T-cell (primary cell): ENCODE results near the gene CHTF18. TPM values are rescaled to one million over a fixed set of nuclear protein-coding genes. Genes with fewer than 3 reads are reported as not detected.
A peak's percentile ranks its signal among the peaks of the same experiment; 100 is the strongest.

Source experiments
- ATAC-seq, 4 experiments: fragments of 200-7000 bp in 3 of 4; fragments of 150-1000 bp in 1 of 4; cut with Tn5 transposase; replicated peaks in 1 of 4; 1 replicate in 3 of 4; 2 replicates in 1 of 4; pipeline ENCODE4 v1.10.0; 2021; ENCODE audit warnings: moderate library complexity in 3 of 4, mild to moderate bottlenecking in 2 of 4, moderate number of reproducible peaks in 1 of 4
- CTCF ChIA-PET, 2 donors: fragments of 300-600 bp; sonication (Branson Sonifier 250); formaldehyde crosslinking; loops; one replicate each; lab custom pipeline; 2022; ENCODE audit warnings: antibody characterized with exemption in 2 of 2; lab: Charles Lee
- POLR2A ChIA-PET, 2 donors: fragments of 300-600 bp; sonication (Branson Sonifier 250); formaldehyde crosslinking; loops; one replicate each; lab custom pipeline; 2022; ENCODE audit warnings: antibody characterized with exemption in 2 of 2; lab: Charles Lee
- DNase-seq, 35 experiments: peaks; one replicate each; pipeline versions ENCODE4 v3.0.0 to v3.0.0-alpha.2; 2013 to 2023
- H3K27ac ChIP-seq: one replicate; pipeline ENCODE4 v1.5.1; 2013; ENCODE audit warnings: low read length
- H3K27me3 ChIP-seq, 2 experiments: replicated peaks in 1 of 2; 1 replicate in 1 of 2; 2 replicates in 1 of 2; pipeline versions ENCODE4 v1.6.1 to v1.7.0; 2013; ENCODE audit warnings: low read length in 1 of 2, mixed read lengths in 1 of 2; ENCODE audit not compliant: control insufficient read depth in 2 of 2, insufficient read depth in 2 of 2; ENCODE audit errors: extremely low read depth in 1 of 2
- H3K36me3 ChIP-seq, 2 donors: 1 replicate in 1 of 2; 2 replicates in 1 of 2; pipeline versions ENCODE4 v1.6.1 to v1.7.0; 2013; ENCODE audit warnings: low read length in 1 of 2; ENCODE audit not compliant: control insufficient read depth in 2 of 2, insufficient read depth in 1 of 2; ENCODE audit errors: extremely low read depth in 1 of 2
- H3K4me1 ChIP-seq, 2 experiments: 1 replicate in 1 of 2; 2 replicates in 1 of 2; pipeline versions ENCODE4 v1.6.1 to v1.7.0; 2013; ENCODE audit warnings: low read length in 2 of 2, mixed read lengths in 1 of 2; ENCODE audit not compliant: insufficient read depth in 2 of 2, control insufficient read depth in 1 of 2; ENCODE audit errors: extremely low read depth in 1 of 2
- H3K4me3 ChIP-seq, 2 donors: 1 replicate in 1 of 2; 2 replicates in 1 of 2; pipeline versions ENCODE4 v1.5.1 to v1.7.0; 2013; ENCODE audit warnings: mild to moderate bottlenecking in 2 of 2, low read length in 1 of 2, moderate library complexity in 1 of 2; ENCODE audit not compliant: control insufficient read depth in 1 of 2; ENCODE audit errors: extremely low read depth in 1 of 2
- H3K9me3 ChIP-seq: 2 replicates; pipeline ENCODE4 v1.7.0; 2013
- H3K27ac Mint-ChIP-seq, 2 donors: one replicate each; pipeline ENCODE4 v1.8.0; 2020 to 2021; ENCODE audit warnings: mild to moderate bottlenecking in 2 of 2, mixed read lengths in 2 of 2
- H3K27me3 Mint-ChIP-seq, 2 donors: one replicate each; pipeline ENCODE4 v1.8.0; 2021 to 2022; ENCODE audit warnings: mixed read lengths in 2 of 2
- H3K36me3 Mint-ChIP-seq: one replicate; pipeline ENCODE4 v1.8.0; 2021; ENCODE audit warnings: mixed read lengths
- H3K4me1 Mint-ChIP-seq, 3 donors: one replicate each; pipeline ENCODE4 v1.8.0; 2020 to 2022; ENCODE audit warnings: mixed read lengths in 3 of 3, mild to moderate bottlenecking in 1 of 3
- H3K4me3 Mint-ChIP-seq, 3 donors: one replicate each; pipeline ENCODE4 v1.8.0; 2020 to 2022; ENCODE audit warnings: mild to moderate bottlenecking in 3 of 3, mixed read lengths in 3 of 3, moderate library complexity in 3 of 3
- H3K9me3 Mint-ChIP-seq, 3 donors: one replicate each; pipeline ENCODE4 v1.8.0; 2020 to 2022; ENCODE audit warnings: mixed read lengths in 3 of 3
- WGBS: methylation state at CpG from one replicate; pipeline ENCODE4 v1.1.5; 2013; ENCODE audit warnings: missing lambda C conversion rate; ENCODE audit not compliant: insufficient coverage; 5-methylcytosine and 5-hydroxymethylcytosine counted together
- total RNA-seq, 35 experiments: library from RNA in 6 of 35; stranded (reverse) in 6 of 35; fragments of 120-200 nt in 1 of 35; gene quantifications; one replicate each; pipeline versions ENCODE4 v1.2.1 to v1.2.4 and lab custom pipeline; 2013 to 2026

The CHTF18 gene
- total RNA-seq, 5 donors from 2014 or later (not counting 1 experiment from before 2014, with no cell fraction given) = 29.6 to 73.2 (median 49.5) TPM

GRCh38 chr16:794091-794822 lies 5.8 kb downstream of the CHTF18 start:
- ATAC-seq = no peak
- Mint-ChIP-seq H3K27me3 (peaks cover 0 to 7% of the 10 kb centered on the region in 2 donors), H3K4me3 (no peak overlapping the region), H3K36me3 (peaks cover 6% of the 10 kb centered on the region), H3K4me1 (peaks cover 0 to 4% (median 0%) of the 10 kb centered on the region in 3 donors), H3K27ac (no peak overlapping the region), H3K9me3 (no peaks in the 10 kb centered on the region)
- Histone ChIP-seq H3K9me3 (no peaks in the 10 kb centered on the region), H3K36me3 (peaks cover 0 to 9% of the 10 kb centered on the region in 2 donors), H3K4me3 (no peak overlapping the region), H3K4me1 (peaks cover 0 to 4% of the 10 kb centered on the region in 2 experiments), H3K27ac (no peak overlapping the region), H3K27me3 (peaks cover 0 to 18% of the 10 kb centered on the region in 2 experiments)
- CTCF ChIA-PET = no interaction called here
- POLR2A ChIA-PET = interaction anchor here in 1 of 2 donors (0.6 kb wide), 1 partner anchor 1032 kb away, joined by 3 read pairs; the partner anchor contains the start of gene HAGH
- no peak for DNase-seq
- 91% methylated on average over 37 of the region's 40 CpGs for WGBS

GRCh38 chr16:794853-795466 lies 6.5 kb downstream of the CHTF18 start:
- DNase-seq = no peak
- Mint-ChIP-seq H3K9me3 (no peaks in the 10 kb centered on the region), H3K27ac (no peak overlapping the region), H3K27me3 (peaks cover 0 to 7% of the 10 kb centered on the region in 2 donors), H3K4me3 (no peak overlapping the region), H3K4me1 (peaks cover 0 to 2% (median 0%) of the 10 kb centered on the region in 3 donors), H3K36me3 (peaks cover 6% of the 10 kb centered on the region)
- ChIA-PET POLR2A (no interaction called here), CTCF (no interaction called here)
- H3K27me3 ChIP-seq = peaks cover 0 to 25% of the 10 kb centered on the region in 2 experiments
- peaks cover 0 to 9% of the 10 kb centered on the region in 2 donors for H3K36me3 ChIP-seq
- H3K9me3 ChIP-seq = no peaks in the 10 kb centered on the region
- H3K4me3 ChIP-seq = no peak overlapping the region
- H3K4me1 ChIP-seq = no peaks in the 10 kb centered on the region
- no peak overlapping the region for H3K27ac ChIP-seq
- ATAC-seq = no peak
- 90% methylated on average over 20 of the region's 31 CpGs for WGBS

DNA sequence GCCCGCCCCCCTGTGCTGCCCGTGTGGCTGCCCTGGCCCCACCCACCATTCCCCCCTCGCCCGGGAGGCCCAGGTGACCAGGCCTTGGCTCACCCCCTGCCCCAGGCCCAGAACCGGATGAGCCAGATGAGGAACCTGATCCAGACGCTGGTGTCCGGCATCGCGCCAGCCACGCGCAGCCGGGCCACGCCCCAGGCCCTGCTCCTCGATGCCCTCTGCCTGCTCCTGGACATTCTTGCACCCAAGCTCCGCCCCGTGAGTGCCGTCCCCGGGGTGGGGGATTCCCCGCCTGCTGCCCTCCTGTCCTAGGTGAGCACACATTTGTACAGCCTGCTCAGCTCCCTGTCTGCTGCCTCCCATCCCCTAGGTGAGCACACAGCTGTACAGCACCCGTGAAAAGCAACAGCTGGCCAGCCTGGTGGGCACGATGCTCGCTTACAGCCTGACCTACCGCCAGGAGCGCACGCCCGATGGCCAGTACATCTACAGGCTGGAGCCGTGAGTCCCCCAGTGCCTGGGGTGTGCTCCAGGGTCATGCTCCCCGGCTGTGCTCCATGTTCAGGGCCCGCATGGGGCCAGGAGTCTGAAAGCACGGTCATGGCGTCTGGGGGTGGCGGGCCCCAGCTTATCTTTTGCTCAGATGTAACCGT lies 7.3 kb downstream of the CHTF18 start:
- no peak overlapping the region for H3K27ac ChIP-seq
- DNase-seq (no peak), ATAC-seq (no peak)
- peaks cover 0 to 3% of the 10 kb centered on the region in 2 experiments for H3K4me1 ChIP-seq
- H3K9me3 Mint-ChIP-seq = no peaks in the 10 kb centered on the region
- WGBS = 86% methylated on average over 31 of the region's 33 CpGs
- no peak overlapping the region for H3K4me3 ChIP-seq
- ChIA-PET POLR2A (no interaction called here), CTCF (no interaction called here)
- H3K4me3 Mint-ChIP-seq = no peak overlapping the region
- peaks cover 6% of the 10 kb centered on the region for H3K36me3 Mint-ChIP-seq
- peaks cover 0 to 7% of the 10 kb centered on the region in 2 donors for H3K27me3 Mint-ChIP-seq
- peaks cover 0 to 9% of the 10 kb centered on the region in 2 donors for H3K36me3 ChIP-seq
- peaks cover 0 to 32% of the 10 kb centered on the region in 2 experiments for H3K27me3 ChIP-seq
- H3K4me1 Mint-ChIP-seq = peaks cover 0 to 2% (median 0%) of the 10 kb centered on the region in 3 donors
- no peaks in the 10 kb centered on the region for H3K9me3 ChIP-seq
- H3K27ac Mint-ChIP-seq = no peak overlapping the region

- peaks cover 0 to under 1% of the 10 kb centered on the region in 2 donors for H3K36me3 ChIP-seq
- no peak overlapping the region for H3K4me3 Mint-ChIP-seq
- no peak for ATAC-seq
- CTCF ChIA-PET = no interaction called here
- H3K27me3 Mint-ChIP-seq = peaks cover 0 to 7% of the 10 kb centered on the region in 2 donors
- peaks cover 0 to 3% of the 10 kb centered on the region in 2 experiments for H3K4me1 ChIP-seq
- H3K9me3 ChIP-seq = no peaks in the 10 kb centered on the region
- no peak overlapping the region for H3K27ac Mint-ChIP-seq
- POLR2A ChIA-PET = no interaction called here
- H3K9me3 Mint-ChIP-seq = no peaks in the 10 kb centered on the region
- H3K27me3 ChIP-seq = peaks cover 0 to 40% of the 10 kb centered on the region in 2 experiments
- H3K4me1 Mint-ChIP-seq = peaks cover 0 to under 1% (median 0%) of the 10 kb centered on the region in 3 donors
- 94% methylated on average over 25 of the region's 38 CpGs for WGBS
- no peak overlapping the region for H3K4me3 ChIP-seq
- no peak for DNase-seq
- H3K36me3 Mint-ChIP-seq = peaks cover 2% of the 10 kb centered on the region
- no peak overlapping the region for H3K27ac ChIP-seq
Observed at GRCh38 chr16:796296-797119, 8.1 kb downstream of the CHTF18 start.

GRCh38 chr16:797120-797420 lies 8.7 kb downstream of the CHTF18 start:
- H3K4me3 Mint-ChIP-seq = no peak overlapping the region
- DNase-seq (no peak), ATAC-seq (peak in 1 of 4 experiments; percentile 32)
- WGBS = 75% methylated on average over 1 of the region's 2 CpGs
- no peak overlapping the region for H3K27ac Mint-ChIP-seq
- no peaks in the 10 kb centered on the region for H3K9me3 ChIP-seq
- H3K9me3 Mint-ChIP-seq = no peaks in the 10 kb centered on the region
- no peaks in the 10 kb centered on the region for H3K4me1 Mint-ChIP-seq
- no peaks in the 10 kb centered on the region for H3K36me3 ChIP-seq
- H3K27me3 ChIP-seq = peaks cover 0 to 46% of the 10 kb centered on the region in 2 experiments
- H3K27ac ChIP-seq = no peak overlapping the region
- H3K27me3 Mint-ChIP-seq = peaks cover 0 to 11% of the 10 kb centered on the region in 2 donors
- peaks cover 0 to 3% of the 10 kb centered on the region in 2 experiments for H3K4me1 ChIP-seq
- CTCF ChIA-PET = no interaction called here
- POLR2A ChIA-PET = no interaction called here
- H3K36me3 Mint-ChIP-seq = no peaks in the 10 kb centered on the region
- H3K4me3 ChIP-seq = no peak overlapping the region

GRCh38 chr16:797686-798085 lies 9.3 kb downstream of the CHTF18 start:
- Mint-ChIP-seq H3K4me3 (no peak overlapping the region), H3K27ac (no peak overlapping the region), H3K9me3 (no peaks in the 10 kb centered on the region), H3K4me1 (no peaks in the 10 kb centered on the region), H3K27me3 (peaks cover 0 to 16% of the 10 kb centered on the region in 2 donors), H3K36me3 (no peaks in the 10 kb centered on the region)
- ATAC-seq (no peak), DNase-seq (no peak)
- CTCF ChIA-PET = no interaction called here
- Histone ChIP-seq H3K27ac (no peak overlapping the region), H3K4me1 (peaks cover 0 to 3% of the 10 kb centered on the region in 2 experiments), H3K36me3 (no peaks in the 10 kb centered on the region), H3K4me3 (no peak overlapping the region), H3K27me3 (peaks cover 0 to 52% of the 10 kb centered on the region in 2 experiments), H3K9me3 (no peaks in the 10 kb centered on the region)
- POLR2A ChIA-PET = no interaction called here
- 96% methylated on average over 17 of the region's 22 CpGs for WGBS
